Measurements from ENCODE around the gene FGF2.
A peak's percentile ranks its signal among the peaks of the same experiment; 100 is the strongest.
"Not testable (repeated sequence)": the region's sequence is repeated elsewhere in the genome, so short reads cannot be mapped to it uniquely, and the experiment has no call there.

The FGF2 gene

GRCh38 chr4:122914938-122915337 is 88.3 kb downstream of the FGF2 start:
- DNase-seq (ENCODE audit: extremely low spot score, insufficient read length, low read depth), result no peak
- FAIRE-seq, result no peak

- DNase-seq (ENCODE audit: extremely low spot score, insufficient read length, low read depth) (no peak), FAIRE-seq (no peak)
Observed at GRCh38 chr4:122917731-122918130, 91.1 kb downstream of the FGF2 start.

- FAIRE-seq (no peak), DNase-seq (ENCODE audit: extremely low spot score, insufficient read length, low read depth) (no peak)
Observed at GRCh38 chr4:122920473-122920872, 93.8 kb downstream of the FGF2 start.

GRCh38 chr4:122921300-122921699 is 94.7 kb downstream of the FGF2 start:
- no peak for FAIRE-seq
- DNase-seq (ENCODE audit: extremely low spot score, insufficient read length, low read depth), result no peak

GRCh38 chr4:122921971-122922876 is 95.6 kb downstream of the FGF2 start, which contains the start of gene NUDT6:
Gene NUDT6 (minus strand): TSS chr4:122922597. CDS start chr4:122922572, 25 bp downstream.
- DNase-seq (ENCODE audit: extremely low spot score, insufficient read length, low read depth) (peak; percentile 25), FAIRE-seq (no peak)

GRCh38 chr4:122922877-122923511 is 96.4 kb downstream of the FGF2 start:
- FAIRE-seq (peak; percentile 92), DNase-seq (ENCODE audit: extremely low spot score, insufficient read length, low read depth) (peak; percentile 66)

- FAIRE-seq (no peak), DNase-seq (ENCODE audit: extremely low spot score, insufficient read length, low read depth) (no peak)
Observed at GRCh38 chr4:122928930-122929329, 102.3 kb downstream of the FGF2 start.

- no peak for DNase-seq (ENCODE audit: extremely low spot score, insufficient read length, low read depth)
- FAIRE-seq, result no peak
Observed at GRCh38 chr4:122930862-122931261, 104.2 kb downstream of the FGF2 start.

- DNase-seq (ENCODE audit: extremely low spot score, insufficient read length, low read depth), result no peak
- no peak for FAIRE-seq
Observed at GRCh38 chr4:122932763-122933162, 106.1 kb downstream of the FGF2 start.

GRCh38 chr4:122945136-122945535 is 118.5 kb downstream of the FGF2 start:
- FAIRE-seq; DNase-seq (ENCODE audit: extremely low spot score, insufficient read length, low read depth): not testable (repeated sequence)

- no peak for FAIRE-seq
- DNase-seq (ENCODE audit: extremely low spot score, insufficient read length, low read depth), result no peak
Observed at GRCh38 chr4:122946142-122946541, 119.5 kb downstream of the FGF2 start.
